GM10266 (cell line): ENCODE data around the gene MAP3K19.

Experiments
- DNase-seq: peaks from one replicate; pipeline ENCODE4 v3.0.0; 2012; ENCODE audit errors: extremely low spot score
- CTCF ChIP-seq: IDR thresholded peaks from 2 replicates; pipeline ENCODE4 v1.5.1; 2012; ENCODE audit warnings: mild to moderate bottlenecking, low read depth; ENCODE audit not compliant: control insufficient read depth, insufficient read depth; ENCODE audit errors: missing control alignments

MAP3K19 gene

DNA sequence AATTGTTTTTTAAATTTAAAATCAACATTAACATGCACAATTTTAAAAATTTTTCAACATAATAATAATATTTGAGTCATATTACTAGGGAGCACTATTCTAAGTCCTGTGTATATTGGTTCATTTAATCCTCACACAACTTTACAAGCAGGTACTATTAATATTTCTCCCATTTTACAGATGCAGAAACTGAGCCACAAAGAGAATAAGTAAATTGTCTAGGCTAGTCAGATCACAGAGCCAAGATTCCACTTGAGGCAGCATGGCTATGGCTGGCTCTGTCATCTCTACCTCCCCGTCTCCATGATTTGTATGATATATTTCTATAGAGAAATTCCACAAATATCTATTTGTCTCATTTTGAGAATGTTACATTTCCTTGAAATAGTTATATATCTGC is 113.5 kb downstream of the MAP3K19 start:
- DNase-seq = no peak
- TF ChIP-seq CTCF = no peak

DNA sequence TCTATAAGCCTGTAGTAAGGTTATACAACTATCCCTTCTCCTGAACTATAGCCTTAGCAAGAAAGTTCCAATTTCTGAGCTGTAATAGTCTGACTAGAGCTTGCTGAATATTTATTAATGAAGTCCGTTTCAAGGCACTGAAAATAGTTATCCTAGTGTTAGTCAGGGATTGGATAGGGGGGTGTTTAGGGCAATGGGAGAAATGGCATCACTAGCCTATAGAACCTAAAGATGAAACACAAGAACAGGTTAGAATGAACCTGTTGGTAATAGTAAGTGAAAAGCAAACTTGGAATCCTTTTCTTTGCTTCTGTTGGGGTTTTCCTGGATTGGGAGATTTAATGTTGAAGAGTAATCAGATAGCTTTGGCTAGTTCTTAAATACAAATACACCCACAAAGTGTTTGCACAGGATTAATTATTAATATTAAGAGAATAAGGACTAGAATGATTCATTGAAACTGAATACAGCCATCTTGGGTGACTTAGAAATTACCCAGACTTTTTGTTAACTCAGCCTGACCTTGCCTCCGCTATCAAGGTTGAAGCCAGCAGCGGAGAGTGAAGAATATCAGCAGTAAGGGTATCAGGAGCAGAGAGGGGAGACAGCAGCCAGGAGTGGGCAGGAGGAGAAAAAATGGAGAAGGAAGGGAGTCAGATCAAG is 114.3 kb downstream of the MAP3K19 start:
- no peak for DNase-seq
- no peak for TF ChIP-seq CTCF

DNA sequence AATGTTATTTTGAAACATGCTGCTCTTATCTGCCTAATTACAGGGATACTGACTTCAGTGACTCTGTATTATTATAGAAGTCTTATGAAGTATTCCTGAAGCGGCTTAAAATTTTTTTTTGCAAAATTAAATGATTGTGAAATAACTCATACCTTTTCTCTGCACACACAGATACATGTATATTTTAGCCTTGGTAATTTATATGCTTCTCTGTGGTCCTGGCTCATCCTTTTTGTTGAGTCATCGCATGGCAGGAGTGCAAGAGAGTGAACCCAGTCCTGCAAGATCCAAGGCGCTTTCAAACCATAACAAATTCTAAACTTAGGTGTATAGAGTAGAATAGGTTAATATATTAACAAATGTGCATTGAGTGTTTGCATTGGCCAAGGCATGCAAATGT is 120.1 kb downstream of the MAP3K19 start:
- TF ChIP-seq CTCF = no peak
- no peak for DNase-seq

DNA sequence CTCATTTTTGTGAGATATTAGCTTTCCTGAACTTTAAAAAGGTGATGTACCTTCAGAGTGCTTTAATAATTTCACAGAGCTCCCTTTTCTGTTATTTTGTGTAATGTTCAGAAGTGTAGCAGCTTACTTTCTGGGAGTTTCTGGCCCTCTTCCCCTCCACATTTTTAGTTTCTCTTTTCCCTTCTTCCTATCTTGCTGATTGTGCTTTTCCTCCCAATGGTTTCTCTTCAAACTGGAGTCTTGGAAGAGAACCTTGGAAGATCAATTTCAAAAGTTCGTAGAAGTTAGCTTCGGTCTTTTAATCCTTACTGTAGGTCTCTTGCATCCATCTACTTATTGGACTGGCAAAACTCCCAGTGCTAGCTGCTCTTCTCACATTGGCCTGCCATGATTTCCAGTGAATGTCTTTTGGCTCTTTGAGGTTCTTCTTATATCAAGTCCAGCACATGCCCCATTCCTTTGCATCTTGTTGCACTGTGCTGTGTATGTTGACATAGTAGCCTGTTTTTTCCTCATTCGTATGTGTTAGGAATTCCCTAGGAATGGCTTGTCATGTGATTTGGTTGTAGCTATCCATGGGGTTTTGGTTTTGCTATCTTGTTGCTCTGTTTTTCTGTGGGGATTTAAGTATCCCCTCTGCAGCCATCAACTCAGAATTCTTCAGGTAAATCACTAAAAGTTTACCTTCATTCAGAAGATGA is 120.9 kb downstream of the MAP3K19 start:
- TF ChIP-seq CTCF = no peak
- no peak for DNase-seq

DNA sequence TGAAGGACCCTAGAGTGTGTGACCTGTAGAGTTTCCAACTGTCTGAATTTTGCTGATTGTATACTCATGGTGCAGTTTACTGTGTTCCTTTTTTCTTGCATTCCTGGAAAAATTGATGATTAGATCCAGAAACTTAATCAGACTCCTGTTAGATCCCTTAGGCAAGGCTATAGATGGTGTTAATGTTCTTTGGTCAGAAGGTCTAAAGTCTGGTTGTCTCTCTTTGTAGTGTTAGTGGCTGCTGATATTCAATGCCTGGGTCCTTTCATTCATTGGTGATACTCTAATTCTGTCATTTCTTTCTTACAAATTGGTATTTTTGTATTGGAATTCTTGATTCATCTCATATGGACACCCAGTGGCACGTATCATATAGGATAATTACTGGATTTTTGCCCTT is 122.3 kb downstream of the MAP3K19 start:
- DNase-seq = no peak
- no peak for TF ChIP-seq CTCF

DNA sequence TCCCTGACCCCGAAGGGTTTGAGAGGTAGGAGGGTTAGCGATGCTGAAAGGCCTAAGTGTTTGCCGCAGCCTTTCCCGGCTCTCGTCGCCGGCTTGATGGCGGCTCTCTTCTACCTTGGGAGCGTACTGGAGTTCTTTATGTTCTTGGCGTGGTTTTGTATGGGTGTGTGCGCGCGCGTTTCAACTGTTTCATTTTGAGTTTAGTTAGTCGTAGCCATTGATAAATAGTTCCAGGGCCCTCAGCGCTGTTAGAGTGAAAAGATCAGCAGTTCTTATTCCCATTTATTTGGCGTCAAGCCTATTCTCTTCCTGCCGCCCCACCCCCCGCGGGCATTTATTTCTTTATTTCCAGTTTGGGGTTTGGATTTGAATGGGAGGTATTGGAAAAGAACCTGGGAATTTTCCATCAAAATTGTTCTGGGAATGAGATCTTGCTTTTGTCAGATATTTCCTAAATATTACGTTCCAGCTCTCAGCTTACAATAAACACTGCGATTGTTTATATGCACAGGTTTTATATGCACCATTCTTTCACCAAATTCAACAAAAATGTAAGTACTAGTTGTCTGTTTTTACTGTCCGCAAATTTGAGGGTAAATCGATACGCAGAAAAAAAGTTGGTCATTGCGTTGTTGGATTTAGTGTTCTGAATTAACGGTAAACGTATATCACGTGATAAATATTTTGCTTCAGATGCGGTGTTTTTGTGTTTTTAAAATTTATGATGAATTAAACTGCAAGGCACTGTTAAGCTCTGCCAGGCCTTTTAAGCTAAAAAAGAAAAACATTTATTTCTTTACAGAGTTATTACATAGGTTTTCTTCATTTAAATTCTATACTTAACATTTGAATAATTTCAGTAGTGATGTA is 127.7 kb downstream of the MAP3K19 start:
- DNase-seq = peak; percentile 20
- TF ChIP-seq CTCF = no peak
